Measurements from ENCODE around the gene C1QB. TPM values are rescaled to one million over a fixed set of nuclear protein-coding genes. Genes with fewer than 3 reads are reported as not detected.

C1QB gene
- total RNA-seq = not detected in 2 replicates
- long read RNA-seq = 0 reads

GRCh38 chr1:22652881-22653316 is at the start of gene C1QB:
C1QB (plus strand) TSS chr1:22653236; CDS start chr1:22659463, 6,227 bp downstream.
- H3K36me3 Mint-ChIP-seq (ENCODE audit: unreplicated experiment) = no peaks in the 10 kb centered on the region
- no peak within 1 kb of the TSS for H3K27ac Mint-ChIP-seq (ENCODE audit: unreplicated experiment)
- DNase-seq (ENCODE audit: extremely low spot score, unreplicated experiment) = no peak
- H3K4me1 Mint-ChIP-seq (ENCODE audit: unreplicated experiment) = no peaks in the 10 kb centered on the region
- no peak within 1 kb of the TSS for H3K4me3 Mint-ChIP-seq (ENCODE audit: unreplicated experiment)
- TF ChIP-seq CTCF (IDR thresholded peaks at IDR 0.05) = no peak
- H3K27me3 Mint-ChIP-seq (ENCODE audit: unreplicated experiment) = peaks cover 50% of the 10 kb centered on the region
- H3K9me3 Mint-ChIP-seq (ENCODE audit: unreplicated experiment) = no peaks in the 10 kb centered on the region

GRCh38 chr1:22606161-22606560 is 46.9 kb upstream of the C1QB start:
- peaks cover 57% of the 10 kb centered on the region for H3K27me3 Mint-ChIP-seq (ENCODE audit: unreplicated experiment)
- H3K36me3 Mint-ChIP-seq (ENCODE audit: unreplicated experiment) = no peaks in the 10 kb centered on the region
- H3K4me3 Mint-ChIP-seq (ENCODE audit: unreplicated experiment) = no peak overlapping the region
- H3K9me3 Mint-ChIP-seq (ENCODE audit: unreplicated experiment) = no peaks in the 10 kb centered on the region
- H3K27ac Mint-ChIP-seq (ENCODE audit: unreplicated experiment) = no peak overlapping the region
- no peak for DNase-seq (ENCODE audit: extremely low spot score, unreplicated experiment)
- H3K4me1 Mint-ChIP-seq (ENCODE audit: unreplicated experiment) = no peaks in the 10 kb centered on the region
- TF ChIP-seq CTCF (IDR thresholded peaks at IDR 0.05) = no peak

- Mint-ChIP-seq H3K36me3 (ENCODE audit: unreplicated experiment) (no peaks in the 10 kb centered on the region), H3K27ac (ENCODE audit: unreplicated experiment) (no peak overlapping the region), H3K4me3 (ENCODE audit: unreplicated experiment) (no peak overlapping the region), H3K4me1 (ENCODE audit: unreplicated experiment) (no peaks in the 10 kb centered on the region), H3K9me3 (ENCODE audit: unreplicated experiment) (no peaks in the 10 kb centered on the region), H3K27me3 (ENCODE audit: unreplicated experiment) (peaks cover 60% of the 10 kb centered on the region)
- TF ChIP-seq CTCF (IDR thresholded peaks at IDR 0.05) = no peak
- DNase-seq (ENCODE audit: extremely low spot score, unreplicated experiment) = no peak
Observed at GRCh38 chr1:22607154-22607553, 45.9 kb upstream of the C1QB start.

- TF ChIP-seq CTCF (IDR thresholded peaks at IDR 0.05) = no peak
- no peak for DNase-seq (ENCODE audit: extremely low spot score, unreplicated experiment)
- Mint-ChIP-seq H3K4me1 (ENCODE audit: unreplicated experiment) (no peaks in the 10 kb centered on the region), H3K36me3 (ENCODE audit: unreplicated experiment) (no peaks in the 10 kb centered on the region), H3K27ac (ENCODE audit: unreplicated experiment) (no peak overlapping the region), H3K9me3 (ENCODE audit: unreplicated experiment) (no peaks in the 10 kb centered on the region), H3K4me3 (ENCODE audit: unreplicated experiment) (no peak overlapping the region), H3K27me3 (ENCODE audit: unreplicated experiment) (peaks cover 64% of the 10 kb centered on the region)
Observed at GRCh38 chr1:22608361-22608760, 44.7 kb upstream of the C1QB start.

GRCh38 chr1:22609291-22609690 is 43.7 kb upstream of the C1QB start:
- H3K4me1 Mint-ChIP-seq (ENCODE audit: unreplicated experiment) = no peaks in the 10 kb centered on the region
- H3K27me3 Mint-ChIP-seq (ENCODE audit: unreplicated experiment) = peaks cover 59% of the 10 kb centered on the region
- H3K36me3 Mint-ChIP-seq (ENCODE audit: unreplicated experiment) = no peaks in the 10 kb centered on the region
- H3K9me3 Mint-ChIP-seq (ENCODE audit: unreplicated experiment) = no peaks in the 10 kb centered on the region
- no peak overlapping the region for H3K4me3 Mint-ChIP-seq (ENCODE audit: unreplicated experiment)
- no peak for TF ChIP-seq CTCF (IDR thresholded peaks at IDR 0.05)
- H3K27ac Mint-ChIP-seq (ENCODE audit: unreplicated experiment) = no peak overlapping the region
- DNase-seq (ENCODE audit: extremely low spot score, unreplicated experiment) = no peak

Data from osteocyte (in vitro differentiated cells).